K562 (cell line): ENCODE data around the gene OR2B6. TPM values are rescaled to one million over a fixed set of nuclear protein-coding genes. Genes with fewer than 3 reads are reported as not detected.

Experiments
- ATAC-seq: fragments of 200-7000 bp; cut with Tn5 transposase; 3 replicates; pipeline ENCODE4 v1.9.1; 2020; ENCODE audit warnings: moderate library complexity
- BruUV-seq: library from RNA; stranded (reverse); fragments of 400-500 nt; replicated peaks from 2 replicates; lab custom pipeline; 2021; lab: Mats Ljungman, UMichigan
- CTCF ChIA-PET: fragments of 300-600 bp; formaldehyde crosslinking; extraction: SDS; loops from one replicate; lab custom pipeline; 2021; ENCODE audit warnings: low intra/inter-chr PET ratio; lab: Yijun Ruan, JAX
- POLR2A ChIA-PET: fragments of 300-600, 350-650 bp; sonication (Branson Sonifier 250); formaldehyde crosslinking; extraction: SDS; loops from one replicate; lab custom pipeline; 2021; ENCODE audit warnings: antibody characterized with exemption, inconsistent platforms; lab: Yijun Ruan, JAX
- DNase-seq, 4 experiments: peaks; one replicate each; pipeline versions ENCODE4 v3.0.0 to v3.0.0-alpha.2; 2011 to 2018; ENCODE audit warnings: low spot score in 3 of 4, mixed read lengths in 3 of 4; ENCODE audit errors: extremely low read depth in 1 of 4
- FAIRE-seq: peaks from 2 replicates; lab custom pipeline; 2011; peaks lifted over from hg19 to GRCh38; lab: Jason Lieb, UNC
- H2AFZ ChIP-seq: 2 replicates; pipeline ENCODE4 v1.6.0; 2011; ENCODE audit warnings: low read depth, low read length, control low read depth, inconsistent platforms
- H3K27ac ChIP-seq: fragments of 200-600 bp; 3 replicates; pipeline ENCODE4 v1.8.0; 2011; ENCODE audit warnings: low read depth, mild to moderate bottlenecking, control low read depth, inconsistent platforms, low read length, moderate library complexity, mixed read lengths; ENCODE audit errors: extremely low read depth
- H3K27me3 ChIP-seq, 2 experiments: fragments of 300-600 bp in 1 of 2; 2 replicates in 1 of 2; 3 replicates in 1 of 2; pipeline versions ENCODE4 v1.6.0 to v1.8.0; 2011; ENCODE audit warnings: inconsistent platforms in 2 of 2, low read length in 2 of 2, mild to moderate bottlenecking in 1 of 2, mixed read lengths in 1 of 2, moderate library complexity in 1 of 2; ENCODE audit not compliant: control insufficient read depth in 2 of 2, insufficient read depth in 2 of 2
- H3K36me3 ChIP-seq: fragments of 300-600 bp; 3 replicates; pipeline ENCODE4 v1.8.0; 2011; ENCODE audit warnings: mild to moderate bottlenecking, low read length, inconsistent platforms; ENCODE audit not compliant: control insufficient read depth, insufficient read depth
- H3K4me1 ChIP-seq, 2 experiments: fragments of 200-600 bp in 1 of 2; replicated peaks in 1 of 2; 2 replicates in 1 of 2; 3 replicates in 1 of 2; pipeline versions ENCODE4 v1.5.1 to v1.8.0; 2011; ENCODE audit warnings: inconsistent platforms in 2 of 2, low read length in 2 of 2, mild to moderate bottlenecking in 1 of 2, mixed read lengths in 1 of 2, moderate library complexity in 1 of 2; ENCODE audit not compliant: control insufficient read depth in 2 of 2, insufficient read depth in 2 of 2
- H3K4me2 ChIP-seq: 2 replicates; pipeline ENCODE4 v1.6.1; 2011; ENCODE audit warnings: low read length, control low read depth, inconsistent platforms, mixed read lengths; ENCODE audit not compliant: insufficient read depth
- H3K4me3 ChIP-seq: fragments of 200-600 bp; sonication (generic), shearing (Covaris generic); 2 replicates; pipeline ENCODE4 v1.5.1; 2016; ENCODE audit warnings: control low read depth, inconsistent platforms
- H3K79me2 ChIP-seq: fragments of 200-600 bp; 3 replicates; pipeline ENCODE4 v1.8.0; 2011; ENCODE audit warnings: low read length, inconsistent platforms; ENCODE audit not compliant: control insufficient read depth, insufficient read depth
- H3K9ac ChIP-seq, 2 experiments: 2 replicates each; pipeline versions ENCODE4 v1.6.0 to v1.6.1; 2011; ENCODE audit warnings: low read depth in 2 of 2, low read length in 2 of 2, control low read depth in 1 of 2, inconsistent platforms in 1 of 2, mild to moderate bottlenecking in 1 of 2, mixed read lengths in 1 of 2; ENCODE audit not compliant: insufficient read depth in 1 of 2
- H3K9me1 ChIP-seq: one replicate; pipeline ENCODE4 v1.6.0; 2011; ENCODE audit warnings: inconsistent platforms, mild to moderate bottlenecking, low read length, moderate library complexity; ENCODE audit not compliant: control insufficient read depth, insufficient read depth
- H3K9me3 ChIP-seq: replicated peaks from 2 replicates; pipeline ENCODE4 v1.5.1; 2011; ENCODE audit warnings: low read depth, low read length, inconsistent platforms; ENCODE audit not compliant: control insufficient read depth, insufficient read depth
- H4K20me1 ChIP-seq: replicated peaks from 2 replicates; pipeline ENCODE4 v1.6.1; 2011; ENCODE audit warnings: low read length, inconsistent platforms, mixed read lengths; ENCODE audit not compliant: control insufficient read depth, insufficient read depth
- HNRNPL ChIP-seq: fragments of 200-400 bp; formaldehyde crosslinking; IDR thresholded peaks from 2 replicates; pipeline ENCODE4 v1.6.1; 2017; ENCODE audit warnings: low read depth, mild to moderate bottlenecking, low read length
- POLR2AphosphoS5 ChIP-seq: IDR thresholded peaks from 2 replicates; pipeline ENCODE4 v1.6.1; 2011; ENCODE audit warnings: mild to moderate bottlenecking, low read depth, low read length, moderate library complexity; ENCODE audit not compliant: control insufficient read depth, insufficient read depth
- ZFX ChIP-seq: sonication (generic); formaldehyde crosslinking; IDR thresholded peaks from 2 replicates; pipeline ENCODE4 v1.8.0; 2022; ENCODE audit warnings: mild to moderate bottlenecking, missing genetic modification reagents, moderate library complexity
- ZNF75A ChIP-seq: fragments of 450-650 bp; formaldehyde crosslinking; IDR thresholded peaks from 2 replicates; pipeline ENCODE4 v1.4.0; 2020; ENCODE audit warnings: mild to moderate bottlenecking
- WGBS: fragments of 100-300 bp; shearing (Covaris generic); methylation state at CpG from one replicate; pipeline ENCODE4 v1.1.6; 2016; ENCODE audit warnings: low coverage, mixed read lengths; ENCODE audit not compliant: insufficient coverage; ENCODE audit errors: missing lambda C conversion rate; 5-methylcytosine and 5-hydroxymethylcytosine counted together
- in situ Hi-C: fragments of 300-500 bp; cut with MboI; formaldehyde crosslinking; loops from 4 replicates; pipeline ENCODE4 v1.15.0; 2018; ENCODE audit warnings: inconsistent platforms, mixed read lengths
- intact Hi-C: fragments of 100-400 bp; cut with micrococcal nuclease; formaldehyde crosslinking; loops from 2 replicates; pipeline ENCODE4 v1.14.2; 2022
- polyA plus RNA-seq, 8 experiments: library from polyadenylated mRNA; depleted of rRNA in 4 of 8; stranded (reverse) in 5 of 8; unstranded in 3 of 8; fragments of >200 nt; fragmentation: Nextera tagmentation in 2 of 8; fragmentation: Illumina TruSeq in 1 of 8; extraction: Ambion mirVana in 2 of 8; extraction: Trizol in 1 of 8; gene quantifications; 2 replicates each; pipeline versions ENCODE4 v1.2.1 to v1.2.3, GENCODE V29; 2011 to 2014; ENCODE audit warnings: inconsistent platforms in 1 of 8, missing spikeins in 1 of 8
- total RNA-seq, 7 experiments: library from RNA; depleted of rRNA in 6 of 7; stranded (reverse); fragments of >200 nt in 6 of 7; fragmentation: Illumina TruSeq in 2 of 7; extraction: Trizol in 2 of 7; gene quantifications; 2 replicates each; pipeline versions ENCODE4 v1.2.1 to v1.2.3, GENCODE V29; 2011 to 2021; ENCODE audit warnings: low replicate concordance in 1 of 7
- TF ChIP-seq, protein P1 (sequence below): fragments of 250-450 bp; sonication (Bioruptor Pico); IDR thresholded peaks from 2 replicates; pipeline ENCODE4 v1.4.0; 2020; ENCODE audit warnings: mild to moderate bottlenecking, moderate library complexity, borderline replicate concordance

OR2B6 gene
- total and polyA plus RNA-seq, 9 of the 15 experiments (the other 6 are each of a cell fraction or from before 2014, with no cell fraction given): 1.9 to 18.7 (median 4.4) TPM

DNA sequence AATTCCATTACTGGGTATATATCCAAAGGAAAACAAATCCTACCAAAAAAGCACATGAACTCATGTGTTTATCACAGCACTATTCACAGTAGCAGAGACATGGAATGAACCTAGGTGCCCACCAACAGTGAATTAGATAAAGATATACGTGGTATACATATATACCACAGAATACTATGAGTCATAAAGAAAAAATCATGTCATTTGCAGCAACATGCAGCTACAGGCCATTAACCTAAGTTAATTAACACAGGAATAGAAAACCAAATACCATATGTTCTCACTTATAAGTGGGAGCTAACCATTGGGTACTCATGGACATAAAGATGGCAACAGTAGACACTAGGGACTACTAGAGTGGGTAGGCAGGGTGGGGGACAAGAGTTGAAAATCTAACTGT lies 49.0 kb upstream of the OR2B6 start:
- H3K9ac ChIP-seq: no peak overlapping the region
- no TSS peak for BruUV-seq
- 29% methylated on average over 1 of the region's 1 CpG for WGBS
- no peak overlapping the region for H3K27ac ChIP-seq
- DNase-seq (no peak), FAIRE-seq (no peak), ATAC-seq (no peak)
- TF ChIP-seq, protein P1, sequence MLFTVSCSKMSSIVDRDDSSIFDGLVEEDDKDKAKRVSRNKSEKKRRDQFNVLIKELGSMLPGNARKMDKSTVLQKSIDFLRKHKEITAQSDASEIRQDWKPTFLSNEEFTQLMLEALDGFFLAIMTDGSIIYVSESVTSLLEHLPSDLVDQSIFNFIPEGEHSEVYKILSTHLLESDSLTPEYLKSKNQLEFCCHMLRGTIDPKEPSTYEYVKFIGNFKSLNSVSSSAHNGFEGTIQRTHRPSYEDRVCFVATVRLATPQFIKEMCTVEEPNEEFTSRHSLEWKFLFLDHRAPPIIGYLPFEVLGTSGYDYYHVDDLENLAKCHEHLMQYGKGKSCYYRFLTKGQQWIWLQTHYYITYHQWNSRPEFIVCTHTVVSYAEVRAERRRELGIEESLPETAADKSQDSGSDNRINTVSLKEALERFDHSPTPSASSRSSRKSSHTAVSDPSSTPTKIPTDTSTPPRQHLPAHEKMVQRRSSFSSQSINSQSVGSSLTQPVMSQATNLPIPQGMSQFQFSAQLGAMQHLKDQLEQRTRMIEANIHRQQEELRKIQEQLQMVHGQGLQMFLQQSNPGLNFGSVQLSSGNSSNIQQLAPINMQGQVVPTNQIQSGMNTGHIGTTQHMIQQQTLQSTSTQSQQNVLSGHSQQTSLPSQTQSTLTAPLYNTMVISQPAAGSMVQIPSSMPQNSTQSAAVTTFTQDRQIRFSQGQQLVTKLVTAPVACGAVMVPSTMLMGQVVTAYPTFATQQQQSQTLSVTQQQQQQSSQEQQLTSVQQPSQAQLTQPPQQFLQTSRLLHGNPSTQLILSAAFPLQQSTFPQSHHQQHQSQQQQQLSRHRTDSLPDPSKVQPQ (CRISPR knock-in tag): no peak
- TF ChIP-seq ZNF75A (CRISPR knock-in tag) (no peak), HNRNPL (no peak), POLR2AphosphoS5 (0 out of 2 replicates have a peak, but pooled peaks have one; percentile 10), ZFX (CRISPR knock-in tag) (peak; percentile 28; the same call in 1 of the 2 replicates)
- in situ Hi-C loops (no loop called here), intact Hi-C loops (loop anchor here (5.0 kb wide), 1 partner anchor 194 kb away; no protein-coding TSS in a partner anchor)
- H3K27me3 ChIP-seq: no peaks in the 10 kb centered on the region
- H4K20me1 ChIP-seq: no peaks in the 10 kb centered on the region
- H3K79me2 ChIP-seq: peaks cover 79% of the 10 kb centered on the region
- no peaks in the 10 kb centered on the region for H3K9me1 ChIP-seq
- peaks cover 57% of the 10 kb centered on the region for H3K36me3 ChIP-seq
- ChIA-PET CTCF (no interaction called here), POLR2A (interaction anchor here (1.2 kb wide), 1 partner anchor 95 kb away, joined by 3 read pairs; no protein-coding TSS in a partner anchor)
- H3K4me3 ChIP-seq: no peak overlapping the region
- H3K9me3 ChIP-seq: no peaks in the 10 kb centered on the region
- H3K4me2 ChIP-seq: no peak overlapping the region
- H3K4me1 ChIP-seq: peaks cover 4 to 8% of the 10 kb centered on the region in 2 experiments; a peak in 4 of 5 replicates
- no peak overlapping the region for H2AFZ ChIP-seq
